Smooth muscle cell (in vitro differentiated cells): ENCODE results near the gene PLEKHN1. TPM values are rescaled to one million over a fixed set of nuclear protein-coding genes. Genes with fewer than 3 reads are reported as not detected.

ENCODE experiments used
- DNase-seq: peaks from one replicate; lab custom pipeline; 2025; ENCODE audit not compliant: unreplicated experiment; lab: John Stamatoyannopoulos, UW
- H2AFZ ChIP-seq: fragments of 200-600 bp; sonication (generic); 2 replicates; pipeline ENCODE4 v1.6.0; 2016; ENCODE audit warnings: antibody characterized with exemption, low read depth, mild to moderate bottlenecking
- H3F3A ChIP-seq: fragments of 200-600 bp; sonication (generic); 2 replicates; pipeline ENCODE4 v1.6.0; 2017; ENCODE audit warnings: antibody characterized with exemption, low read depth
- H3K27ac ChIP-seq: fragments of 200-600 bp; sonication (generic); 2 replicates; pipeline ENCODE4 v1.5.1; 2016; ENCODE audit warnings: low read depth, mild to moderate bottlenecking
- H3K27me3 ChIP-seq: fragments of 200-600 bp; sonication (generic); 2 replicates; pipeline ENCODE4 v1.6.1; 2016; ENCODE audit warnings: low read depth, mild to moderate bottlenecking
- H3K36me3 ChIP-seq: fragments of 200-600 bp; sonication (generic); 2 replicates; pipeline ENCODE4 v1.5.1; 2016; ENCODE audit warnings: low read depth
- H3K4me1 ChIP-seq: fragments of 200-600 bp; sonication (generic); 2 replicates; pipeline ENCODE4 v1.5.1; 2016; ENCODE audit warnings: low read depth
- H3K4me2 ChIP-seq: fragments of 200-600 bp; sonication (generic); 2 replicates; pipeline ENCODE4 v1.6.0; 2016; ENCODE audit warnings: mild to moderate bottlenecking
- H3K4me3 ChIP-seq: fragments of 200-600 bp; sonication (generic); 2 replicates; pipeline ENCODE4 v1.5.1; 2016; ENCODE audit warnings: mild to moderate bottlenecking
- H3K79me2 ChIP-seq: fragments of 200-600 bp; sonication (generic); 2 replicates; pipeline ENCODE4 v1.6.0; 2016; ENCODE audit warnings: low read depth, mild to moderate bottlenecking
- H3K9ac ChIP-seq: fragments of 200-600 bp; sonication (generic); 2 replicates; pipeline ENCODE4 v1.6.0; 2016; ENCODE audit warnings: low read depth
- H3K9me3 ChIP-seq: fragments of 200-600 bp; sonication (generic); replicated peaks from 2 replicates; pipeline ENCODE4 v1.5.1; 2016; ENCODE audit warnings: low read depth
- H4K20me1 ChIP-seq: fragments of 200-600 bp; sonication (generic); 2 replicates; pipeline ENCODE4 v1.6.0; 2016; ENCODE audit warnings: low read depth
- WGBS: methylation state at CpG from one replicate; pipeline ENCODE4 v1.1.7; 2016; ENCODE audit warnings: low lambda C conversion rate; 5-methylcytosine and 5-hydroxymethylcytosine counted together
- polyA plus RNA-seq: library from polyadenylated mRNA; unstranded; fragments of >200 nt; fragmentation: Nextera tagmentation; extraction: Ambion mirVana; gene quantifications from 2 replicates; pipeline ENCODE4 v1.2.1, GENCODE V29; 2016
- total RNA-seq: library from RNA; depleted of rRNA; stranded (reverse); fragments of >200 nt; gene quantifications from 2 replicates; pipeline ENCODE4 v1.2.3, GENCODE V29; 2014
- TF ChIP-seq, protein P1 (sequence below): fragments of 200-600 bp; sonication (generic); IDR thresholded peaks from 2 replicates; pipeline ENCODE4 v1.5.1; 2017; ENCODE audit warnings: borderline replicate concordance, mild to moderate bottlenecking, antibody characterized with exemption; ENCODE audit not compliant: insufficient read depth, poor library complexity, severe bottlenecking

PLEKHN1 gene
- total and polyA plus RNA-seq, 2 experiments from 2014 or later = 2.6 to 5.2 TPM

DNA sequence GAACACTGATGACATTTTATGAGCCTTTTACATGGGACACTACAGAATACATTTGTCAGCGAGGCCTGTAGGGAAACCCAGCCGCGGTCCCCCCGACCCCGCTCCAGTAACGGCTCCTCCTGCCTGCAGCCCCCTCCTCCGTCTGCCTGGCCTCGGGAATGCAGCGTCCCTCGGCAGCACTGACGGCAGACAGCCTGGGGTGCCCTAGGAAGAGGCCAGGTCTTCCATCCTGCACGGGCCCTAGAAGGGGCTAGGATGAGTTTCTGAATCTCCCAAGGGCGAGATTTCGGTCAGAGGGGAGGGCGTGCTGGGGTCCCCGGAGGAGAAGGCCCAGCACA is 34.1 kb upstream of the PLEKHN1 start:
- no peak for DNase-seq

GRCh38 chr1:932776-933602 is 33.3 kb upstream of the PLEKHN1 start:
- Histone ChIP-seq H3K9me3 (no peaks in the 10 kb centered on the region), H3K36me3 (no peaks in the 10 kb centered on the region), H3K27me3 (no peaks in the 10 kb centered on the region), H3K27ac (no peak overlapping the region), H3K4me2 (no peak overlapping the region), H3K4me1 (peaks cover 16% of the 10 kb centered on the region), H4K20me1 (peaks cover 28% of the 10 kb centered on the region), H2AFZ (no peak overlapping the region), H3K9ac (no peak overlapping the region), H3K4me3 (no peak overlapping the region), H3K79me2 (no peaks in the 10 kb centered on the region), H3F3A (no peaks in the 10 kb centered on the region)
- DNase-seq = no peak
- 90% methylated on average over 22 of the region's 25 CpGs for WGBS
- TF ChIP-seq, protein P1, sequence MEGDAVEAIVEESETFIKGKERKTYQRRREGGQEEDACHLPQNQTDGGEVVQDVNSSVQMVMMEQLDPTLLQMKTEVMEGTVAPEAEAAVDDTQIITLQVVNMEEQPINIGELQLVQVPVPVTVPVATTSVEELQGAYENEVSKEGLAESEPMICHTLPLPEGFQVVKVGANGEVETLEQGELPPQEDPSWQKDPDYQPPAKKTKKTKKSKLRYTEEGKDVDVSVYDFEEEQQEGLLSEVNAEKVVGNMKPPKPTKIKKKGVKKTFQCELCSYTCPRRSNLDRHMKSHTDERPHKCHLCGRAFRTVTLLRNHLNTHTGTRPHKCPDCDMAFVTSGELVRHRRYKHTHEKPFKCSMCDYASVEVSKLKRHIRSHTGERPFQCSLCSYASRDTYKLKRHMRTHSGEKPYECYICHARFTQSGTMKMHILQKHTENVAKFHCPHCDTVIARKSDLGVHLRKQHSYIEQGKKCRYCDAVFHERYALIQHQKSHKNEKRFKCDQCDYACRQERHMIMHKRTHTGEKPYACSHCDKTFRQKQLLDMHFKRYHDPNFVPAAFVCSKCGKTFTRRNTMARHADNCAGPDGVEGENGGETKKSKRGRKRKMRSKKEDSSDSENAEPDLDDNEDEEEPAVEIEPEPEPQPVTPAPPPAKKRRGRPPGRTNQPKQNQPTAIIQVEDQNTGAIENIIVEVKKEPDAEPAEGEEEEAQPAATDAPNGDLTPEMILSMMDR = no peak

More for the DNA sequence above, 34.1 kb upstream of the PLEKHN1 start:
- Histone ChIP-seq H4K20me1 (peaks cover 36% of the 10 kb centered on the region), H3K79me2 (no peaks in the 10 kb centered on the region), H3K27ac (no peak overlapping the region), H3K4me1 (peaks cover 16% of the 10 kb centered on the region), H3K9ac (no peak overlapping the region), H3K4me3 (no peak overlapping the region), H3K36me3 (no peaks in the 10 kb centered on the region), H3K9me3 (no peaks in the 10 kb centered on the region), H3K27me3 (no peaks in the 10 kb centered on the region), H2AFZ (no peak overlapping the region), H3F3A (no peaks in the 10 kb centered on the region), H3K4me2 (no peak overlapping the region)
- TF ChIP-seq, protein P1 = no peak
- 80% methylated on average over 16 of the region's 16 CpGs for WGBS

DNA sequence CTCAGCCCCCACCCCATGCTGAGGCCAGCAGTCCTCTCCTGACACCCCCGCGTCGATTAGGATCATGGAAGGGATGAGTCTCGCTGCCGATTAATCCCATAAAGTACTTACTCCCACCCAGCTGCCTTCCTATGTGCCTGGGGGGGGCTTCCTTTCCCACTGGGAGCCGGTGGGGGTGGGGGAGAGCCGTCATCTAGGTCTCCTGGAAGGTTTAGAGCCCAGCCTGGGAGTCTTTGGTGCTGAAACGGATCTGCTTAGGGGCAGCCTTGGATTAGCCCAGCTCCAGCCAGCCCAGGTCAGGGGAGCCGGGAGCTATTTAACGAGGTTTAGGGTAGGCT is 32.7 kb upstream of the PLEKHN1 start:
- no peak overlapping the region for H3K4me2 ChIP-seq
- peaks cover 16% of the 10 kb centered on the region for H3K4me1 ChIP-seq
- H3K9ac ChIP-seq = no peak overlapping the region
- H3K9me3 ChIP-seq = no peaks in the 10 kb centered on the region
- 28% methylated on average over 10 of the region's 10 CpGs for WGBS
- TF ChIP-seq, protein P1 = no peak
- DNase-seq = no peak
- H3F3A ChIP-seq = no peaks in the 10 kb centered on the region
- H3K4me3 ChIP-seq = no peak overlapping the region
- H4K20me1 ChIP-seq = peaks cover 25% of the 10 kb centered on the region
- H3K27me3 ChIP-seq = no peaks in the 10 kb centered on the region
- H3K27ac ChIP-seq = no peak overlapping the region
- H2AFZ ChIP-seq = no peak overlapping the region
- H3K36me3 ChIP-seq = no peaks in the 10 kb centered on the region
- H3K79me2 ChIP-seq = no peaks in the 10 kb centered on the region
